Activated T-helper 2 cell treated with anti-CD3 and anti-CD28 coated beads, Interferon-gamma antibody, Interleukin-2, Interleukin-4, amounts not matched to agents 10 μg/mL and 5 μg/mL and 100 μg/mL, durations not matched to agents 14 hours and 24 hours and 36 hours (primary cell): ENCODE results near the gene CDH23. TPM values are rescaled to one million over a fixed set of nuclear protein-coding genes. Genes with fewer than 3 reads are reported as not detected.

Experiments used
- DNase-seq: peaks from one replicate; pipeline ENCODE4 v3.0.0; 2021; ENCODE audit warnings: low spot score
- H3K27ac Mint-ChIP-seq: one replicate; pipeline ENCODE4 v1.8.0; 2021; ENCODE audit warnings: mixed read lengths
- H3K27me3 Mint-ChIP-seq: one replicate; pipeline ENCODE4 v1.8.0; 2021; ENCODE audit warnings: low read depth, mixed read lengths
- H3K36me3 Mint-ChIP-seq: one replicate; pipeline ENCODE4 v1.8.0; 2021; ENCODE audit warnings: low read depth, mixed read lengths
- H3K4me1 Mint-ChIP-seq: one replicate; pipeline ENCODE4 v1.8.0; 2021; ENCODE audit warnings: low read depth, mixed read lengths
- H3K4me3 Mint-ChIP-seq: one replicate; pipeline ENCODE4 v1.8.0; 2021; ENCODE audit warnings: low read depth, mild to moderate bottlenecking, moderate library complexity, mixed read lengths
- H3K9me3 Mint-ChIP-seq: one replicate; pipeline ENCODE4 v1.8.0; 2021; ENCODE audit warnings: mixed read lengths
- intact Hi-C: fragments of 100-400 bp; cut with micrococcal nuclease; formaldehyde crosslinking; loops from one replicate; pipeline ENCODE4 v1.15.1; 2023
- total RNA-seq: library from RNA; stranded (reverse); gene quantifications from 2 replicates; pipeline ENCODE4 v1.2.3, GENCODE V29; 2022

Gene CDH23
- total RNA-seq, 1 donor from 2014 or later = 0.55 TPM

DNA sequence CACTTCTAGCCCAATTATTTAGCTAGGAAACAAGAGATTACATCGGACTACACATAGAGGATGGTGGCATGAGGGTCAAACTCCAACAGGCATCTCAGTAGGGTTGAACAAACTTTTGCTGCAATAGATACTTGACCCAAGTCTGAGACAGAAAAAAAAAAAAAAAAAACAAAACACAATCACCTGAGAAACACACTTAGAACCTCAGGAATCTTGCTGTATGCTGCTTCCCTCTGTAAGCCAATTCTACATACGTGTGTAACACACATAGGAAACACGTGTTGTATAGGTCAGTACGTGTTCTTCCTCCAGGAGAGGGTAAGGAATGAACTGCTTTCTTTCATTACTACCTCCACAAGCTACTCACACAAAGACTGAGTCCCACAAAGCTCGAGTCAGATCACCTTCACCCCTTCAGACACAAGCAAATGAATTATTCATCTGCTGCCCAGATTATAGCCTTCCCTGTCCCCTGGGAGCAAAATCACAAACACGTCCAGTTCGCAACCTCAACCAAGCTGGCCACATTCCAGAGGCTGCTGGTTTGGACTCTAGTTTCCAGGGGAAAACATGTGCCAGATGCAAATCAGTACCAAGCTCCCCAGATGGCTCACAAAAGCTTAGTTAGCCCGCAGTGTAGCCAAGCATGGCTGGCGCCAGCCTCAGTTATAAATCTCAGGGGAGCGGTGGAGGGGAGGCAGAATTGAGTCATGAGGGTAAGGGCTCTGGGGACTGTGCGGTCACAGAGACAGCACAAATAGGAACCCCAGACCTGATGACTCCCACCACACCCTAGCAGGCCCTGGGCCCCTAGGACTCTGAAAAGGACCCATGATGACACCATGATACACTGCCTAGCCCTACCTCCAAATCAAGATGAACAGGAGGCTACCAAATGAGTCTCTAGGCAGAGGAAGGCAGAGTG, 439.2 kb downstream of the CDH23 start:
- H3K4me1 Mint-ChIP-seq = peaks cover 19% of the 10 kb centered on the region
- H3K27me3 Mint-ChIP-seq = no peaks in the 10 kb centered on the region
- no peak overlapping the region for H3K4me3 Mint-ChIP-seq
- no peak overlapping the region for H3K27ac Mint-ChIP-seq
- H3K36me3 Mint-ChIP-seq = peaks cover 14% of the 10 kb centered on the region
- H3K9me3 Mint-ChIP-seq = no peaks in the 10 kb centered on the region
- intact Hi-C loops = loop anchor here (2.0 kb wide), 1 partner anchor 61 kb away; no protein-coding TSS in a partner anchor
- DNase-seq = no peak

DNA sequence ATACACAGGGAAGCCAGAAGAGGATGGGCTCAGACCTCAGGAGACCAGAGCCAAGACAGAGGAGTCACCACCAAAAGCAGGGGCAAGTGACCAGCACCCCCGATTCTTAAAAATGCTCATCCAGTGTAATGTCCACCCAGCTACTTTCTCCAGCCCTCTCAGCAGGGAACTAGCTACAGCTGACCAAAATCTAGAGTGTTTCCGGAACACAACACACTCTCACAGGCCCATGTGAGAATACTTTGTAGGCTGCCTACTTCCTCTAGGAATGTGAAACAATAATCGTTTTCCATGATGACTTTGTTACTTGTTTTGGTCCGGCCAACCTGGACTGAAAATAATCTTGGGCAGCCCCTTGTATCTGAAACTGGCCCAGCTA, 439.9 kb downstream of the CDH23 start:
- Mint-ChIP-seq H3K9me3 (no peaks in the 10 kb centered on the region), H3K36me3 (peaks cover 7% of the 10 kb centered on the region), H3K27me3 (no peaks in the 10 kb centered on the region), H3K4me3 (no peak overlapping the region), H3K27ac (no peak overlapping the region), H3K4me1 (peaks cover 19% of the 10 kb centered on the region)
- intact Hi-C loops = loop anchor here (2.0 kb wide), 1 partner anchor 60 kb away; no protein-coding TSS in a partner anchor
- no peak for DNase-seq

DNA sequence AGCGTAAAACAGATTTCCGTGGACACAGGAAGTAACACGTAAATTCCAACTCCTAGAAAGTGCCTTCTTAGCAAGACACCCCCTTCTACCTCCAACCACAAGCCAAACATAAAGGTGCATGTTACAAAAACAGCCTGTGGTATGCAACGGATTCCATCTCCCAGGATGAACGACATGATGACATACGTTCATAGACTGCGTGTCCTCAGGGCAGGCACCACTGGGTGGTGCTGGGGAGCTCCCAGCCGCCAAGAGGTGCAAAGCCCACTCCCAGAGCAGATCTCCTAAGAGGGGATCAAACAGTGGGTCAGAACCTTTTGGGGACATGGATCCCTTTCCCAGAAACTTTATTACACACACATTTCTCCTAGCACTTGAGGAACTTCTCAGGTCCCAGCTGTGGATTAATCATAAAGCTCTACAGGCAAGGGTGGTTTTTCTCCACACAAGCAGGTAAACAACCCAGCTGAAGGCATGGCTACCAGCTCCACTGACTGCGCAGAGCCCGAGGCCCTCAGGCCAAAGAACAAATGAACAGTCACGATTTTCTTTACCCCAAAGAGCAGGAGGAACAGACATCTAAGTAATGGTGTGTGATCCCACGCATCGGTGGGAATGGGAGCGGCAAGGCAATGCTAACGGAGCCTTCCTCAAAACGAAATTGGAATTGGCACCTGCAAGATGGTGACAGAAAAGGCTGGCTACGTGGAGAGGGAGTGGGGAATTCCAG, 440.5 kb downstream of the CDH23 start:
- Mint-ChIP-seq H3K9me3 (no peaks in the 10 kb centered on the region), H3K4me1 (peaks cover 19% of the 10 kb centered on the region), H3K27ac (no peak overlapping the region), H3K4me3 (no peak overlapping the region), H3K27me3 (no peaks in the 10 kb centered on the region), H3K36me3 (peaks cover 3% of the 10 kb centered on the region)
- intact Hi-C loops = loop anchor here (2.0 kb wide), 1 partner anchor 60 kb away; no protein-coding TSS in a partner anchor
- DNase-seq = no peak

DNA sequence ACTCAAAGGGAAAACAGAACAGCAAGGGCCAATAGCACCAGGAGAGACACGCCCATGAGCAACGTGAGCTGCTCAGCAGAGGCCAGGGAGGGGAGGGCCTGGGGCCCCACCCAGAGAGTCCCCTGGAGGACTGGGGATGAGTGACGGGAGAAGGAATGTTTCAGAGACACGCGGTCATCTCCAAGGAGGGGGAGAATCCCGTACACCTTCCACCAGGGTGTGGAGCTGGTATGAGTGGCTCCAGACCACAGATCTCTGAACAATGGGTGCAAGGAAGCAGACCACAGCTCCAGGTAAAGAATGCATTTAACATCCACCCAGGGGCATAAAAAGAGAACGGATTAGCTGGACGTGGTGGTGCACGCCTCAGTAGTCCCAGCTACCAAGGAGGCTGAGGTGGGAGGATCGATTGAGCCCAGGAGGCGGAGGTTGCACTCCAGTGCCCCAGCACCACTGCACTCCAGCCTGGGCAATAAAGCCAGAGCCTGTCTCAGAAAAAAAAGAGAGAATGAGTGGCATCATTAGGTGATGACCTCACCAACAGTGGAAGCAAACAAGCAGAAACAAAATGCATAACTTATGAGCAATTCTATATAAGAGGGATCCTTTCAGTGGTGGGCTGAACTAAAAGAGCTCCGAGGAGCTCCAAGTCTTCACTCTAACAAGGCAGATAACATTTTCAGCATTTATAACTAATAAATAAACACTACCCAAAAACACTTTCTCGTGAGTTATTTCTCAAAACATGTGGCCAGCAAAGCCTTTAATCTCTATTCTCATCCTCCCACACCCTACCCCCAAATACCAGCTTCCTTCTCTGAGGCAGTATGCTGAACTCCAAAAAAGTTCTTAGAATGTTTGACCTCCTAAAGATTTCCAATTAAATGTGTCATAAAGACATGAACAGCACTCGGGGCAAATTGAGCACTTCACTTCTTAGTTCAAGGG, 441.8 kb downstream of the CDH23 start:
- Mint-ChIP-seq H3K4me1 (peaks cover 24% of the 10 kb centered on the region), H3K27ac (no peak overlapping the region)

DNA sequence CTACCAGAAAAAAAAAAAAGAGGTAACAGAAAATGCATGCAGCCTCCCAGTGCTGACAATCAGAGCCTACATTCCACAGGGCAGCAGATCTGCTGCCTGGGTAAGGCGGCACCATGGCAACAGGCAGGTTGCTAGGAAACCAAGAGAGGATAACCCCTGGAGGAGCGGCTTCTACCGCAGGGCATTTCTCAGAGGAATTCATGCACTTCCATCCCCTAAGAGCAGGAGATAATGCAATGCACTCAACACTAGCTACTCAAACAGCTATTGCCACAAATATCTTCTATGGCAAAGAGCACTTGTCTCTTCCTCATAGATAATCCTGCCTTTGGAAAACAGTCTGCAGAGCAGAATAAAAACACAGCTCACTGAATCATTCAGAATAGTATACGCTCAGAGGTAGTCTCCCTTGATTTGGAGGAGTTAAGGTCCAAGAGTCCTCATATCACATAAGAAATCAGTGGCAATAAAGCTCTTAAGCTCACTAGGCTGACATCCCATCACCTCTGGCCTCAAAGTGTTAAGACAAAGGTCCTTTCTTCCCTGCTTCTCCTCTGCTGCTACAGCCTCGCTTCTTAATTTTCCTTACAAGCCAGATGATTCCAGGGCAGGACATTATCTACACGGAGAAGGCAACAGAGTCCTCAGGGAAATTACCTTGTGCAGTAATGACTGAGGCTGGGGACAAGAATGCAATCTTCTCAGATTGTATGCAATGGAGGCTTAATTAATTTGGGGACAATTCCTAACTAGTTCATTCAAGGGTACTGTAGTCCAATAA, 443.6 kb downstream of the CDH23 start:
- intact Hi-C loops = no loop called here
- H3K27ac Mint-ChIP-seq = no peak overlapping the region
- peaks cover 35% of the 10 kb centered on the region for H3K4me1 Mint-ChIP-seq
- DNase-seq = no peak
- no peak overlapping the region for H3K4me3 Mint-ChIP-seq
- peaks cover 5% of the 10 kb centered on the region for H3K36me3 Mint-ChIP-seq
- H3K27me3 Mint-ChIP-seq = no peaks in the 10 kb centered on the region
- no peaks in the 10 kb centered on the region for H3K9me3 Mint-ChIP-seq

More for the DNA sequence above, 441.8 kb downstream of the CDH23 start:
- Mint-ChIP-seq H3K4me3 (no peak overlapping the region), H3K9me3 (no peaks in the 10 kb centered on the region), H3K36me3 (peaks cover 2% of the 10 kb centered on the region), H3K27me3 (no peaks in the 10 kb centered on the region)
- DNase-seq = no peak
- intact Hi-C loops = no loop called here

DNA sequence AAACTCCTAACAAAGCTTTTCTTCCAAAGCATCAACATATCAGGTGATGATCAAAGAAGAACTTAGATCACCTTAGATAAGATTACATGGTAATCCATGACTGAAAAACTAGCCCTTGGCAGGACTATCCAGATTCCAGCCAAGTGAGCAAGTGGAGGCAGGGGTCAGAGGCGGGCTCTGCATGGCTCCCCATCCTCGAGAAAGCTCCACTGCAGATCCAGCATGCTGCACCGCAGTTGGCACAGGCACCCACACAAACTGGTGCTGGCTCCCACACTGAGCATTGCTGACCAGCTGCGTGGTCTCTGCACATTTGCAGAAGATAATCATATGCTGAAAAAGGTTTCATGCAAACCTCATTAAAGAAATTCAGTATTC, 444.2 kb downstream of the CDH23 start:
- no peak overlapping the region for H3K4me3 Mint-ChIP-seq
- no peaks in the 10 kb centered on the region for H3K27me3 Mint-ChIP-seq
- no peaks in the 10 kb centered on the region for H3K9me3 Mint-ChIP-seq
- H3K36me3 Mint-ChIP-seq = peaks cover 5% of the 10 kb centered on the region
- peaks cover 35% of the 10 kb centered on the region for H3K4me1 Mint-ChIP-seq
- DNase-seq = no peak
- H3K27ac Mint-ChIP-seq = no peak overlapping the region
- intact Hi-C loops = no loop called here

DNA sequence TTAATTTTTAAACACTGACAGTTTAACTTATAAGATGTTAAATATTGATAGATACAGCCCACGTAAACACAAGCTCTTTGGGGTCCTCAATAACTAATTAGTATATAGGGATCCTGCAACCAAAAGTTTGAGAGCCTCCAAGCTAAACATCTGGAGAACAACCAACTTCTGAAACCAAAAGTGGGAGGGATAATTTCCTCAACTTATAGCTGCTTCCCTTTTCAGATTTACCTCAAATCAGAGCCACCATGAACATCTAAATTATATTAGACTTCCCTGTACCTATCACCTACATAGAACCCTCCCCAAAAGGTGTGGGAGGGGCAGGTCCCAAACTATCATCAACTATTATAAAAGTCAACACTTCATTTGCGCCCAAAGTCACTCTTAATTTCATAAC, 445.7 kb downstream of the CDH23 start:
- no peaks in the 10 kb centered on the region for H3K27me3 Mint-ChIP-seq
- DNase-seq = no peak
- H3K9me3 Mint-ChIP-seq = no peaks in the 10 kb centered on the region
- H3K27ac Mint-ChIP-seq = no peak overlapping the region
- intact Hi-C loops = no loop called here
- no peak overlapping the region for H3K4me3 Mint-ChIP-seq
- H3K36me3 Mint-ChIP-seq = peaks cover 5% of the 10 kb centered on the region
- peaks cover 30% of the 10 kb centered on the region for H3K4me1 Mint-ChIP-seq

DNA sequence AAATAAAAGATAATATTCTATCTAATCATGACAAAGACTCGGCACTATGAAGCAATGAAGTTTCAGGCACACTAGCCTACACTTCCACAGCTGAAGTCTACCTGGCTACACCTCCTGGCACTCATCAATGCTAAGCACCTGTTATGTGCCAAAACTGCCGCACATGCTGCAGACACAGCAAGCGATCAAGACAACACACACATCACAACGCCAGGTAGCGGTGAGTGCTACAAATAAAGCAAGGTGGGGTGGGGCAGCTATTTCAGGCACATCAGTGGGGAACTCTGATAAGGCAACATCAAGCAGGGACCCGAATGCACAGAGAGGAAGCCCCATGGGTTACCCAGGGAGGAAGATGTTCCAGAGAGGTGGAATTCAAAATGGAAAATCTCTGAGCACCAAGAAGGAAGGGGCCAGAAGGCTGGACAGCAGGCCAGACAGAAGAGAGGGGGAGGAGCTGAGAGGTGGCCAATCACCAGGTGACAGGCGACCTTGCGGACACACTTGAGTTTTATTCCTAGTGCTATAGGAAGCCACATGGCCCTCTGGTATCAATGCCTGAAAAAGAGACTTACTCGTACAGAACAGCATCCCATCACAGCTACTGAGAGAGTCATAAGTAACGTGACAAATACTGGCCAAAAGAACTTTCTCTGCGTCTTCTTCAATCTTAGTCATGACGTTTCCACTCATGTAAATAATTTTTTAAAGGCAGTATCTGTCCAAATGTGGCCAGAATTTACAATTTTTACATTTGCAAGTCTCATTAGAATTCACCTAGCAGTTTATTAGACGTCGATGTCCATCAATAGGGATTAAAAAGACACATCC, 446.4 kb downstream of the CDH23 start:
- intact Hi-C loops = no loop called here
- no peaks in the 10 kb centered on the region for H3K9me3 Mint-ChIP-seq
- H3K4me1 Mint-ChIP-seq = peaks cover 32% of the 10 kb centered on the region
- DNase-seq = no peak
- H3K27ac Mint-ChIP-seq = no peak overlapping the region
- no peaks in the 10 kb centered on the region for H3K27me3 Mint-ChIP-seq
- H3K36me3 Mint-ChIP-seq = peaks cover 5% of the 10 kb centered on the region
- H3K4me3 Mint-ChIP-seq = no peak overlapping the region

DNA sequence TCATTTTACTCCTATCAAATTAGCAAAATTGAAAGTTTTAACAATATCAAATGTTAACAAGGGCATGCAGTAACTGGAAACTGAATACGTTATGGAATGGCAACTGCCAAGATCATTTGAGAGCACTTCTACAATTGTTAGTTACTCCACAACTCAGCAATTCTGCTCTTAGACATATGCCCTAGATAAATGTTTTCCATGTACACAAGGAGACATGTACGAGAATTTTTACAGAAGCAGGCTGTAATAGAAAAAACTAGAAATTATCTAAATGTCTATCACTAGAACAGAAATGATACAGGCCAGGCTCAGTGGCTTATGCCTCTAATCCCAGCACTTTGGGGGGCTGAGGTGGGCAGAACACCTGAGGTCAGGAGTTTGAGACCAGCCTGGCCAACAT, 447.4 kb downstream of the CDH23 start:
- peaks cover 34% of the 10 kb centered on the region for H3K4me1 Mint-ChIP-seq

DNA sequence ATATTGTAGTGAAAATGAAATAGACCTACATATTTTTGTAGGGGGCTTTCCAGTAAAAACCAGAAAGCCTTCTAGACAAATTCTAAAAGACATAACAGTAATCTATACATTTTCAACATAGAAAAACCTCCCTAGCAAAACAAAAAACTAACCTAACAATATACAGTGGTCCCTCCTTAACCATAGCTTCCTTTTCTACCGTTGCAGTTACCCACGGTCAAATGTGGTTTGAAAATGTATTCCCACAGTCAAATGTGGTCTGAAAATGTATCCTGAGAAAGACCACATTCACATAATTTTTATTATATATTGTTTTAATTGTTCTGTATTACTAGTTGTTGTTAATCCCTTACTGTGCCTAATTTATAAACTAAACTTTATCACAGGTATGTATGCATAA, 448.0 kb downstream of the CDH23 start:
- Mint-ChIP-seq H3K4me3 (no peak overlapping the region), H3K27me3 (no peaks in the 10 kb centered on the region), H3K27ac (no peak overlapping the region), H3K36me3 (peaks cover 5% of the 10 kb centered on the region), H3K9me3 (no peaks in the 10 kb centered on the region), H3K4me1 (peaks cover 37% of the 10 kb centered on the region)
- intact Hi-C loops = no loop called here
- DNase-seq = no peak

More for the DNA sequence above, 447.4 kb downstream of the CDH23 start:
- Mint-ChIP-seq H3K27ac (no peak overlapping the region), H3K4me3 (no peak overlapping the region), H3K27me3 (no peaks in the 10 kb centered on the region), H3K36me3 (peaks cover 5% of the 10 kb centered on the region), H3K9me3 (no peaks in the 10 kb centered on the region)
- DNase-seq = no peak
- intact Hi-C loops = no loop called here
